Nephron (organoid): Measurements from ENCODE around the gene GFOD2.

Experiments used
- H3K27ac Mint-ChIP-seq, 3 experiments: 2 replicates each; pipeline ENCODE4 v1.8.0; 2020; ENCODE audit warnings: mixed read lengths in 3 of 3, mild to moderate bottlenecking in 2 of 3, moderate library complexity in 1 of 3
- H3K27me3 Mint-ChIP-seq: 2 replicates; pipeline ENCODE4 v1.8.0; 2021; ENCODE audit warnings: low read depth, mild to moderate bottlenecking, moderate library complexity, mixed read lengths
- H3K36me3 Mint-ChIP-seq: 2 replicates; pipeline ENCODE4 v1.8.0; 2020; ENCODE audit warnings: low read depth, mixed read lengths
- H3K4me1 Mint-ChIP-seq: 2 replicates; pipeline ENCODE4 v1.8.0; 2020; ENCODE audit warnings: mixed read lengths
- H3K4me3 Mint-ChIP-seq, 3 experiments: 2 replicates each; pipeline ENCODE4 v1.8.0; 2020; ENCODE audit warnings: mild to moderate bottlenecking in 3 of 3, mixed read lengths in 3 of 3, moderate library complexity in 2 of 3
- H3K9me3 Mint-ChIP-seq: 2 replicates; pipeline ENCODE4 v1.8.0; 2020; ENCODE audit warnings: mixed read lengths
- CTCF ChIP-seq, 3 experiments: fragments of 200-600 bp; sonication (generic); IDR thresholded peaks; one replicate each; pipeline ENCODE4 v1.5.0; 2021; ENCODE audit warnings: antibody characterized with exemption in 3 of 3; ENCODE audit not compliant: unreplicated experiment in 3 of 3

Gene GFOD2

GRCh38 chr16:67650023-67650422, 69.1 kb downstream of the GFOD2 start:
- no peak for TF ChIP-seq CTCF (IDR thresholded peaks at IDR 0.05; ENCODE audit: unreplicated experiment in 3 of 3)
- H3K27me3 Mint-ChIP-seq, result peaks cover 65% of the 10 kb centered on the region
- H3K4me1 Mint-ChIP-seq, result no peaks in the 10 kb centered on the region

DNA sequence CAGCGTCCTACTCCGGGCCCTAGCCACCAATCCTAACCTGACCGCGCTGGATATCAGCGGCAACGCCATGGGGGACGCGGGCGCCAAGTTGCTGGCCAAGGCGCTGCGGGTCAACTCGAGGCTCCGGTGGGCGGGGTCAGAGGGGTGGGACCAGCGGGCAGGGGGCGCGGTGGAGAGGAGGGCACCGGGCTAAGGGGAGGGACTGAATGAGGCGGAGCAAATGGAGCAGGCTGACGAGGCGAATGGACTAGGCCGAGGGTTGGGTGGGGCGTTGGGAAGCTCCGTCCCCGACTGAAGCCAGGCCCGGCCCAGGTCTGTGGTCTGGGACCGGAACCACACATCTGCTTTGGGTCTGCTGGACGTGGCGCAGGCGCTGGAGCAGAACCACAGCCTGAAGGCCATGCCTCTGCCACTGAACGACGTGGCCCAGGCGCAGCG, 69.6 kb downstream of the GFOD2 start:
- Mint-ChIP-seq H3K4me1 (no peaks in the 10 kb centered on the region), H3K27me3 (peaks cover 61% of the 10 kb centered on the region), H3K9me3 (no peaks in the 10 kb centered on the region), H3K27ac (no peak overlapping the region), H3K4me3 (no peak overlapping the region), H3K36me3 (no peaks in the 10 kb centered on the region)
- TF ChIP-seq CTCF (IDR thresholded peaks at IDR 0.05; ENCODE audit: unreplicated experiment in 3 of 3), result no peak

More at GRCh38 chr16:67650023-67650422, 69.1 kb downstream of the GFOD2 start:
- Mint-ChIP-seq H3K4me3 (no peak overlapping the region), H3K27ac (no peak overlapping the region), H3K9me3 (no peaks in the 10 kb centered on the region), H3K36me3 (no peaks in the 10 kb centered on the region)

- peaks cover 65% of the 10 kb centered on the region for H3K27me3 Mint-ChIP-seq
- no peak for TF ChIP-seq CTCF (IDR thresholded peaks at IDR 0.05; ENCODE audit: unreplicated experiment in 3 of 3)
- no peak overlapping the region for H3K27ac Mint-ChIP-seq
- H3K4me3 Mint-ChIP-seq, result no peak overlapping the region
- H3K9me3 Mint-ChIP-seq, result no peaks in the 10 kb centered on the region
- no peaks in the 10 kb centered on the region for H3K36me3 Mint-ChIP-seq
- no peaks in the 10 kb centered on the region for H3K4me1 Mint-ChIP-seq
Observed at GRCh38 chr16:67648764-67649407, 70.2 kb downstream of the GFOD2 start.

GRCh38 chr16:67648088-67648763, 70.9 kb downstream of the GFOD2 start:
- no peak for TF ChIP-seq CTCF (IDR thresholded peaks at IDR 0.05; ENCODE audit: unreplicated experiment in 3 of 3)
- H3K27ac Mint-ChIP-seq, result no peak overlapping the region
- H3K27me3 Mint-ChIP-seq, result peaks cover 63% of the 10 kb centered on the region
- no peaks in the 10 kb centered on the region for H3K4me1 Mint-ChIP-seq
- no peaks in the 10 kb centered on the region for H3K36me3 Mint-ChIP-seq
- H3K9me3 Mint-ChIP-seq, result no peaks in the 10 kb centered on the region
- H3K4me3 Mint-ChIP-seq, result no peak overlapping the region

DNA sequence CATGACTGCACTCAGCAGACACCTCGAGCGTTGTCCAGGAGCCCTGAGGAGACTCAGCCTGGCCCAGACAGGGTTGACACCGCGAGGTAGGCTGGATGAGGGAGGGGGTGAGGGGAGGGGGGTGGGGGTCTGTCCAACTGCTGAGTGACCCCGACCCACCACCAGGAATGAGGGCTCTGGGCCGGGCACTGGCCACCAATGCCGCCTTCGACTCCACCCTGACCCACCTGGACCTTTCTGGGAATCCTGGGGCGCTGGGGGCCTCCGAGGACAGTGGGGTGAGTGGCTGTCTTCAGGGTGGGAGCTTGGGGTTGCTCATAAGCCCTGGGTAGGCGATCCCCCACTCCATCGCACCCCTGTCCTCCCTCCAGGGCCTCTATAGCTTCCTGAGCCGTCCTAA, 71.4 kb downstream of the GFOD2 start:
- no peaks in the 10 kb centered on the region for H3K9me3 Mint-ChIP-seq
- no peak for TF ChIP-seq CTCF (IDR thresholded peaks at IDR 0.05; ENCODE audit: unreplicated experiment in 3 of 3)
- H3K36me3 Mint-ChIP-seq, result no peaks in the 10 kb centered on the region
- H3K27me3 Mint-ChIP-seq, result peaks cover 63% of the 10 kb centered on the region
- no peaks in the 10 kb centered on the region for H3K4me1 Mint-ChIP-seq
- no peak overlapping the region for H3K4me3 Mint-ChIP-seq
- no peak overlapping the region for H3K27ac Mint-ChIP-seq
